GM18499 (cell line): ENCODE results near the gene LBH.

Experiments
- ATAC-seq: cut with Tn5 transposase; IDR thresholded peaks from one replicate; pipeline ENCODE4 v1.9.1; 2021; ENCODE audit warnings: moderate number of reproducible peaks; ENCODE audit not compliant: insufficient read depth, unreplicated experiment

LBH gene

DNA sequence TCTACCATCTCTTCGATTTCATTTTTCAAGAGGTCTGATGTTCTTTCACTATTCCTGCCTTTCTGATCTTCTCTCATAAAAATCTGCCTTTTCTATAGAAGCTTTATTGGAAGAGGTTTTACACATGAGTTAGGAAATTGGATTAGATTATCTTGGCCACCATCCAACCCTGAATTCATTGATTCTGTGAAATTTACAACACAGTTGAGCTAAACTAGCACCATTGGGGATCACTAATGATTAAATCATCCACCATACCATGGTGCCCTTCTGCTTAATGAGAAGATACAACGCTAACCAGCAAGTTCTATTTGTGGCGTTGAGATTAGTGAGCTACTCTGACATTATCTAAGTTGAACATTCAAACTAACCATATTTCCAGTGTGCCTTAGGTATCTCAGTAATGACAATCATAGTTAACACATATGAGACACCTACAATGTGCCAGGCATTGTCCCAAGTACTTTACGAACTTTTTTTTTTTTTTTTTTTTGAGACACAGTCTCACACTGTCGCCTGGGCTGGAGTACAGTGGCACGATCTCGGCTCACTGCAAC is 17.3 kb upstream of the LBH start:
- no peak for ATAC-seq

- no peak for ATAC-seq
Measured at GRCh38 chr2:30216157-30216556, 15.2 kb upstream of the LBH start.

DNA sequence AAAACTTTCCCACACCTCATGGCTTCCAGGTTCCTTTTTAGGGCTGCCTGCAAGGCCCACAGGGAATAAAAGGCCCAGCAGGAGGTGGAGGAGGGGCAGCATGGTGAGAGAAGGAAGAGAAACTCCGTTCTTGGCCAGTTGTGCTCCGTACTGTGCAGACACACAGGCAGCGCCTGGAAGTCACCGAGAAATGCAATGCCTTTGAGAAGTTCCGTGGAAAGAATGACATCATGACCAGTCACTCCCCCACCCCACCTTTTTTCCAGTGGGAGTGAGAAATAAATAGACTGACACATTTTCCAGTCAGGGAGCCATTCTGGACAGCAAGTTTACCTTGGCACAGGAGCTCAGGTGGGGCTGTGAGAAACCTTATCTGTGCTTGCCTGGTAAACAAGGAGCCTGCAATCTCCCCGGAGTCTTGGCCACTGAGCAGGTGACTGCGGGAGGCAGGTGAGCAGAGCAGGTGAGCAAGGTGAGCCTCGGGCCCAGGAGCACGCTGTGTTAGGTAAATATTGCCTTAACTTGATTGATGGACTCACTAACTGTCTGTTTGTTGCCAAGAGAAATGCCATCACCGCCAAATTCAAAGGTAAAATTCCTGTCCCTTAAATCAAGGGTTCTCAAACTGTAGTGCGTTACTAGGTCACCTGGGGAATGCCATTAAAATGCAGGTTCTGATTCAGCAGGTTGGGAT is 13.5 kb upstream of the LBH start:
- ATAC-seq = no peak

GRCh38 chr2:30218338-30218713 is 13.0 kb upstream of the LBH start:
- no peak for ATAC-seq

GRCh38 chr2:30218814-30219213 is 12.5 kb upstream of the LBH start:
- no peak for ATAC-seq

DNA sequence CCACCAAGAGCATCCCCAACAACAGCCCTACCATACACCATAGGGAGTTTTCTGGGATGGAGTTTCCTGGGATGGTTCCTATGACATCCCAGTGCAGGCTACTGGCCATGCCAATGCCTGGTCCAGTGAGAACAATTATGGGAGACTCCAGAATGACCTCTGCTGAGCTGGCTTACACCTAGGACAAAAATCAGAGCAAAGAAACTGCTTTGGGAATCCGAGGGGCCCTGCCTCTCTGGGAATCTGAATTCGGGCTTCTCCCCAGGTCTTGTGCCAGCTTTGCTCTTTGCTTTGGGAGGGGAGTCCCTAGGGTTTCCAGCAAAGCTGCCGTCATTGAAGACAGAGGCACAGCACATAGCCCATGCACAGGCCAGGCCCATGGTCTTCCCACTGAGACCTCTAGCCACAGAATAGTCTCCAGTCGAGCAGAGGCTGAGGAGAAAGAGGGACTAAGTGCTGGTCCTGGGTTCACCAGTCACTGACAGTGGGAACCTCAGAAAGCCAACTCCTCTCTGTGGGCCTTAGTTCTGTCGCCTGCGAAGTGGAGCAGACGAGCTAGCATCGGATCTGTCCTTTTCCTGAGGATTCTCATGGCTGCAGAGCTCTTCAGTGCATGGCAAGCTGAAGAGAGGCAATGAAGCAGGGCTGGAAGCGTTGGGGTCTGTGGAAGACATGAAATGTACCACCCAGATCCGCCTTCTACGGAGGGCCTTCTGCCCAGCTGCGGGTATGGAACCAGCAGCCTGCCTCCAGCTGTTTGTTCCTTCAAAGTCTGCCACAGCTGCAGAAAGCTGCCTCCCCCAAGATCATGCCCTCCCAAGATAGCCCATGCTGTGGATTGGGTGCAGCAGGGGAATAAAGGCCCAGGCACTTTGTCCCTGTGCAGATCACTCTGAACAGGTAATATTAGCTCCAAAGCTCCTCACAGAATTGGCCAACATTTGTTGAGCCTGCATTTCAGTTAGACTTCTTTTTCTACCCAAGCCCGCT is 11.2 kb upstream of the LBH start:
- ATAC-seq = no peak

DNA sequence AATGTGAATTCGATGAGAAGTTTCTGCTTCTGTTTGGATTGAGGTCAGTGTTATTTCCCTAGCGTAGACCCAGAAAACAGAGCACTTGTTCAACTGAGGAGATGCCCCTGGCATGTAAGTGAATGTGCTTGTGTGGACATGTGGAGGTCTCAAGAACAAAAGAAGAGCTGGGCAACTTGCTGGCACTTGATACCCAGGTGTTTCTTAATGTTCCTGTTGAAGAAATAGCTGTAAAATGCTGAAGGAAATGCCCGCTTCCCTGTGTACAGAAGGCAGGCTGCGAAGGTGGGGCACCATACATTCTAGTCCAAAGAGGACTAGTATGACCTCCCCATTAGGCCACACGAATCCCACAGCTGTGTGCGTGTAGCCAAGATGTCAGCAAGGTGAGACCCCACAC is 9.8 kb upstream of the LBH start:
- no peak for ATAC-seq

GRCh38 chr2:30222031-30222430 is 9.3 kb upstream of the LBH start:
- no peak for ATAC-seq

DNA sequence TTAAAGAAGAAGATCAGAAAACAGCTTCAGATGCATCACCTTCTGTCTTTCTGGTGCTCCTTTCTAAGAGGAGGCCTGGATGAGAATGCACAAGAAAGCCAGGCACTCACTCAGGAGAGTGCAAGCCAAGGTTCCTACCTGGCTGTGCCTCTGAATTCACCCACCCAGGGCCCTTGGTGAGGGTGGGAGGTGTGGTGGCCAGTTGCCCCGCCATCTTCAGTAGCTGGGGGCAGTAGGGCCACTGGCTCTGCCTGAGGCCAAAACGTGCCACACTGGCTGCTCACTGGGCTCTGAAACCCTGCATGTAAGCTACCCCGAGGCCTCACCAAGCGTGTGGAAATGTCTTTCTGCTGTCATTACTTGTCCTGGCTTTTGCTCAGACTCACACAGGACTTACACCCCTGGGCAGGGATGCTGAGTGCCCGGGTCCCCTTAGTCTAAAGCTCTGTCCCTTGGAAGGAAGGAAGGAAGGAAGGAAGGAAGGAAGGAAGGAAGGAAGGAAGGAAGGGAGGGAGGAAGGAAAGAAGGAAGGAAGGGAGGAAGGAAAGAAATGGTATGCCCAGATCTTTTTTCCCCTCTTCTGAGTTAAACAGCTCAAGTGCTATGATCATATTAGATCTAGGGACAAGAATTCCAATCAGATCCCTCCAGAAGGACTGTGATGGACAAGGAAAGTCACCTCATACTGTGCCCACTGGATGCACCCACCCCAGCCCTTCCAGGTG is 8.5 kb upstream of the LBH start:
- no peak for ATAC-seq

- ATAC-seq = no peak
Measured at GRCh38 chr2:30223413-30223874, 7.9 kb upstream of the LBH start.

DNA sequence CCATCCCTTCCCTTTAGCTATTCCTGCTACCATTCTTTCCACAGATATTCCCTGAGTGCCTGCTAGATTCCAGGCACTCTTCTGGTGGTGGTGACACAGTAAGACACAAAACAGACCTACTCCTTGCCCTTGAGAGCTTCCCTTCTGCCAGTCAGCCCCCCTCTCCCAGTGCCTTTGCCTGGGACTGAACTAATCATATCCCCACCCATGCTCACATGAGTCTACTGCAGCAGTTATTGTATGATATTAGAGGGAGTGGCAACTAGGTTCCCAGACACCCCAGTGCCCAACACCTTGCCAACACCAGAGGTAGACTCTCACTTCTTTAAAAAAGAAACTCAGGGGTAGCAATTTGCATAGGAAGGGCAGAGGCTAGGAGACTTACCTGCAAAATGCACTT is 7.2 kb upstream of the LBH start:
- ATAC-seq = no peak

DNA sequence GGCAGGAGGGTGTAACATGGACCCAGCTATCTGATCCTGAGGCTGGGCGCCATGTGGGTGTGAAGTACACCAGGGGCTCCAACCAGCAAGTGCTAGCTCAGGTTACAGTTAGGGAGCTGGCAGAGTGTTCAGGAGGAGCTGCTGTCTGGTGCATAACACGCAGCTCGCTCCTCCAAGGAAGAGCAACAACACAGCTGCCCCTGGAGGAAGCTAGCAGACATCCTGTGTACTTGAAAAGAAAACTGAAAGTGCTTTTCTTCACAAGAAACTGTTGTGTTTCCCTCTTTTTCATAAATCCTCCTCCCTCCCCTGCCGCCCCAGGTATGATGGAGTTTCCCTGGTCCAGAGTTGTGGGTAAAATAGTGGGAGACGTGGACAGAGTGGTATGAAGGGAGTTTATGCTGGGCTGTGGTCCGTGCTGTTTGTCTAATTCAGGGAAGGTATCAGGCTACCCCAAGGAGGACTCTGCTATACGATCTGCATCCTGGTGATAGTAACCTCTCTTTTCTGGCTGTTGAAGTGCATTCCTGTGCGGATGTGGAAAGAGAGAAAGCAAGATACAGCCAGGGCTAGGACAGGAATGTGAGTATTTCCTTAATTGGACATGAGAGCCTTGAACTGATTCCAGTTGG is 6.1 kb upstream of the LBH start:
- ATAC-seq = no peak

DNA sequence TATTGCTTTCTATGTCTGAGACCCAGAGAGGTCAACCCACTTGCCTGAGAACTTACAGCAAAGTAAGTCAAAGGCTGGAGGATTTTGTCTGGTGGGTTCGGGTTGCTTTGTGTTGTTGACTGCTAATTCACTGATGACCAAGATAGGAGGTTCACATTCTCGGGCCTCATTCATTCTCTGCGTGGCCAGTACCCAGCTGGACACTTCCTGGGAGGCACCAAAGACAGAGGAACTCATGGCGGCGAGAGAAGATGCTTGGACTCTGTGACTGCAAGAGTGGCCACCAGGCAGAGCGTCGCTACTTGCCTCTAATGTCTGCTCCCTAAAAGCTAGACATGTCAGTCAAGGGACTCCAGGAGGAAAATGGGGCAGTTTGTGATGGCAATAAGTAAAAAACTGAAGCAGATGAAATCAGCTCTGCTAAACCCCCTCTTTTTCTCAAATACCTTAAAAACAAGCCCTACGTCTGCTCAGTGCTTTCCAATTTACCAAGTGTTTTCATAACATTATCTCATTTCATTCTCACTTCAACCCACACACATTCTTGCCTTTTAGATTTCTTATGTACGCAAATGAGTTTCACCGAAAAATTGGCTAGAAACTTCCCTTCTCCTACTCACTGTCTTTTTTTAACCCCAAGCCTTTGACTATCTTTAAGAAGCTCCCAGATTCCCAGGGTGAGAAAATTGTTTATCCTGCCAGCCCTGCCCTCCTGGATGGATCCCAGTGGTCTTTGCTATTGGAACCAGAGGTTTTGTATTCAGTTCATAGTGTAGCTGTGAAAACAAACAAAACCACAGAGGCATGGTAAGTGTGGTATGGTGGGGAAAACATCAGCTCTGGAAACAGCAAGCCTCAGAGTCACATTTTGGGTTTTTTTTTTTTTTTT is 4.9 kb upstream of the LBH start:
- no peak for ATAC-seq

GRCh38 chr2:30229596-30229995 is 1.7 kb upstream of the LBH start:
- ATAC-seq = no peak

- no peak for ATAC-seq
Measured at GRCh38 chr2:30230497-30231211, 680 bp upstream of the LBH start.

DNA sequence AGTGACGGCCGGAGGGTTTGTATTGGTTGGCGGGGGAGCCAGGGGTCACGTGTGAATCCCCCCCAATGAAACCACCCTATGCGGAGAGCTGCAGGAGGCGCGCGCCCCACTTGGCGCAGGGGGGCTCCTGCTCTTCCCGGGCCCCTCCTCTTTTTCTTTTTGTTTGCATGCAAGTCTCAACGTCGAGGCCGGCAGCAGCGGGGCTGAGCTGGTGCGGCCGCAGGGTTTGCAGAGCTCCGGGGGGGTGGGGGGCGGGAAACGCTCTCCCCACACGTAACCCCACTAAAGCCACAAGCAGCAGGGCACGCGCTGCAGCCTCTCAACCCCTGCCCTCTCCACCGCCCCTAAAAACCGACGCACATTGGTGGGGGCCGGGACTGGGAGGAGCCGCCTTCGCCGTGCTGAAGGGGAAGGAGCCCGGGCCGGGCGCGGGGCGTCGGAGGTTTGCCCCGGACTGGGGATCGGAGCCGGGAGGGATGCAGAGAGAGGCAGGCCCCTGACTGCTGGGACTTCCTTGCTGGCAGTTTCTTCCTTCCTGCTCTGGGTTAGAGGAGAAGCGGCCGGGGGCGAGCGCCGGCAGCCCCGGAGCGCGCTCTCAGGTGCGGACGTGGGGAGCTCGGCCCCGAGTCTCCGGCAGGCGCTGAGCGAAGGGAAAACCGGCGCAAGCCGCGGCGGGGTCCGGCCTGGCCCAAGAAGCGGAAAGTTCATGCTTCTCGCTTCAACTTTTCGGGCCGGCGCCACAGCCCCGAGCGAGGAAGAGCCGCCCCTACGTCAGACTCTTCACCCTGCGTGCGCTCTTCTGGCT is 864 bp downstream of the LBH start:
- ATAC-seq = no peak

DNA sequence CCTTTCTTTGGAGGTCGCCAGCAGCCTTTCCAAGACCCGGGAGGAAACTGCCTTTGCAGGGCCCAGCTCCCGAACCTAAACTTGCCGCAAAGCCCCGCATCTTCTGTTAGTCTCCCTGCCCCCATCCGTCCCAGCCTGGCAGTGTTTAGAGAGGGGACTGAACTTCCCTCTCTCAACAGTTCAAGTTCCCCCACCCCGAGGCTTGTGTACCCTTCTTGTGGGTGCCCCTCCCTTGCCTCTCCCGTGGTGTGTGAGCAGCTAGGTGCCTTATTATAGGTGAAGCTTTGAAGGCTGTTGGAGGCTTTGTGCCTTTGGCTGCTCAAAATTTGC is 1.4 kb downstream of the LBH start:
- no peak for ATAC-seq
